NT2/D1 (cell line): Measurements from ENCODE around the gene RBMXL3.
"Not testable (repeated sequence)": the region's sequence is repeated elsewhere in the genome, so short reads cannot be mapped to it uniquely, and the experiment has no call there.

Experiments
- DNase-seq: peaks from one replicate; pipeline ENCODE4 v3.0.0-alpha.2; 2011; ENCODE audit warnings: low read depth, low spot score
- H3K27me3 ChIP-seq: 2 replicates; pipeline ENCODE4 v1.6.0; 2011; ENCODE audit warnings: mild to moderate bottlenecking; ENCODE audit not compliant: insufficient read length, insufficient read depth
- H3K36me3 ChIP-seq: 2 replicates; pipeline ENCODE4 v1.6.1; 2011; ENCODE audit warnings: mild to moderate bottlenecking, low read length, mixed read lengths; ENCODE audit not compliant: insufficient read depth, insufficient read length
- H3K4me1 ChIP-seq: 2 replicates; pipeline ENCODE4 v1.5.1; 2011; ENCODE audit not compliant: insufficient read depth, insufficient read length
- H3K4me3 ChIP-seq: 2 replicates; pipeline ENCODE4 v1.5.1; 2011; ENCODE audit warnings: low read depth; ENCODE audit not compliant: insufficient read length
- H3K9ac ChIP-seq: 2 replicates; pipeline ENCODE4 v1.6.0; 2011; ENCODE audit warnings: low read depth; ENCODE audit not compliant: insufficient read length
- H3K9me3 ChIP-seq: 2 replicates; pipeline ENCODE4 v1.5.1; 2011; ENCODE audit warnings: mild to moderate bottlenecking, low read length; ENCODE audit not compliant: insufficient read depth
- SUZ12 ChIP-seq: IDR thresholded peaks from 2 replicates; pipeline ENCODE4 v1.6.1; 2011; ENCODE audit not compliant: insufficient read length, insufficient read depth; ENCODE audit errors: extremely low read depth
- YY1 ChIP-seq: IDR thresholded peaks from 2 replicates; pipeline ENCODE4 v1.6.1; 2011; ENCODE audit not compliant: insufficient read length, insufficient read depth
- ZNF274 ChIP-seq: IDR thresholded peaks from 2 replicates; pipeline ENCODE4 v1.6.1; 2011; ENCODE audit warnings: mild to moderate bottlenecking, low read depth, low read length

The RBMXL3 gene

GRCh38 chrX:115214151-115214550, 24.9 kb downstream of the RBMXL3 start:
- H3K9me3 ChIP-seq: peaks cover 8% of the 10 kb centered on the region; the same call in 1 of the 2 replicates
- H3K9ac ChIP-seq: no peak overlapping the region
- no peaks in the 10 kb centered on the region for H3K27me3 ChIP-seq
- no peak overlapping the region for H3K4me3 ChIP-seq
- no peaks in the 10 kb centered on the region for H3K36me3 ChIP-seq
- TF ChIP-seq SUZ12 (no peak), YY1 (no peak), ZNF274 (no peak)
- no peak for DNase-seq
- H3K4me1 ChIP-seq: no peaks in the 10 kb centered on the region

GRCh38 chrX:115214605-115215004, 25.4 kb downstream of the RBMXL3 start:
- Histone ChIP-seq H3K9ac (no peak overlapping the region), H3K4me1 (no peaks in the 10 kb centered on the region), H3K4me3 (no peak overlapping the region), H3K36me3 (no peaks in the 10 kb centered on the region), H3K27me3 (no peaks in the 10 kb centered on the region), H3K9me3 (peaks cover 8% of the 10 kb centered on the region; the same call in 1 of the 2 replicates)
- no peak for DNase-seq
- no peak for TF ChIP-seq YY1
- no peak for TF ChIP-seq SUZ12
- TF ChIP-seq ZNF274: no peak

GRCh38 chrX:115217346-115217745, 28.1 kb downstream of the RBMXL3 start:
- not testable (repeated sequence) for DNase-seq, H3K27me3 ChIP-seq, H3K4me1 ChIP-seq, H3K36me3 ChIP-seq, H3K9ac ChIP-seq, H3K9me3 ChIP-seq, H3K4me3 ChIP-seq

GRCh38 chrX:115226929-115227328, 37.7 kb downstream of the RBMXL3 start:
- DNase-seq: peak; percentile 42
- no peaks in the 10 kb centered on the region for H3K9me3 ChIP-seq
- no peaks in the 10 kb centered on the region for H3K27me3 ChIP-seq
- H3K4me1 ChIP-seq: no peaks in the 10 kb centered on the region
- H3K9ac ChIP-seq: no peak overlapping the region
- TF ChIP-seq ZNF274 (no peak), SUZ12 (no peak), YY1 (no peak)
- no peaks in the 10 kb centered on the region for H3K36me3 ChIP-seq
- H3K4me3 ChIP-seq: no peak overlapping the region

GRCh38 chrX:115229337-115230003, 40.3 kb downstream of the RBMXL3 start:
- H3K9ac ChIP-seq: no peak overlapping the region

GRCh38 chrX:115232933-115233496, 43.8 kb downstream of the RBMXL3 start:
- H3K4me3 ChIP-seq: peak overlapping the region; percentile 72
- H3K9ac ChIP-seq: peak overlapping the region; percentile 56
- H3K36me3 ChIP-seq: no peaks in the 10 kb centered on the region
- H3K4me1 ChIP-seq: no peaks in the 10 kb centered on the region
- TF ChIP-seq ZNF274 (no peak), YY1 (no peak), SUZ12 (no peak)
- DNase-seq: no peak
- H3K9me3 ChIP-seq: no peaks in the 10 kb centered on the region
- H3K27me3 ChIP-seq: peaks cover 26% of the 10 kb centered on the region

More at GRCh38 chrX:115229337-115230003, 40.3 kb downstream of the RBMXL3 start:
- H3K9me3 ChIP-seq: no peaks in the 10 kb centered on the region
- no peak overlapping the region for H3K4me3 ChIP-seq
- no peaks in the 10 kb centered on the region for H3K36me3 ChIP-seq
- TF ChIP-seq YY1: no peak
- no peak for TF ChIP-seq ZNF274
- no peak for TF ChIP-seq SUZ12
- H3K27me3 ChIP-seq: peaks cover 14% of the 10 kb centered on the region
- no peak for DNase-seq
- no peaks in the 10 kb centered on the region for H3K4me1 ChIP-seq

- H3K36me3 ChIP-seq: no peaks in the 10 kb centered on the region
- no peaks in the 10 kb centered on the region for H3K9me3 ChIP-seq
- H3K4me3 ChIP-seq: peak within 1 kb of the TSS; percentile 72
- no peaks in the 10 kb centered on the region for H3K4me1 ChIP-seq
- no peak for DNase-seq
- TF ChIP-seq YY1 (peak; percentile 9), SUZ12 (no peak), ZNF274 (no peak)
- peaks cover 26% of the 10 kb centered on the region for H3K27me3 ChIP-seq
- H3K9ac ChIP-seq: peak within 1 kb of the TSS; percentile 68
These were observed 44.6 kb downstream of the RBMXL3 start, which contains the start of gene LRCH2 for GRCh38 chrX:115233497-115234455. TSS of gene LRCH2 (minus strand) at chrX:115234096. CDS start at chrX:115234041, 55 bp downstream.
